Endometrial microvascular endothelial cells (primary cell): ENCODE data around the gene ATXN7. TPM values are rescaled to one million over a fixed set of nuclear protein-coding genes. Genes with fewer than 3 reads are reported as not detected.

ENCODE experiments used
- total RNA-seq: library from RNA; depleted of rRNA; stranded (reverse); fragments of >200 nt; gene quantifications from one replicate; pipeline ENCODE4 v1.2.3, GENCODE V29; 2015; ENCODE audit errors: inconsistent ontology term

Gene ATXN7
- total RNA-seq, 1 donor from 2014 or later = 19.1 TPM

Other genes with a start within 250 kb of the ATXN7 start
- not detected for gene SNTN, start 211.2 kb upstream of the ATXN7 start, total RNA-seq
- not detected for gene C3orf49, start 44.6 kb upstream of the ATXN7 start, total RNA-seq
- 35.2 TPM for gene THOC7, start 62 bp upstream of the ATXN7 start, total RNA-seq
- not detected for gene SCAANT1, start 48.5 kb downstream of the ATXN7 start, total RNA-seq
- gene PSMD6, start 159.6 kb downstream of the ATXN7 start, total RNA-seq = 145 TPM